Activated CD4-positive, alpha-beta T cell treated with anti-CD3 and anti-CD28 coated beads, Interleukin-2, amount 50 U/mL, for 48 hours (primary cell): ENCODE results near the gene ZNF385D.

ENCODE experiments used
- DNase-seq, 2 experiments: peaks; one replicate each; pipeline ENCODE4 v3.0.0-alpha.2; 2020

ZNF385D gene

GRCh38 chr3:21587894-21588293 is 163.1 kb downstream of the ZNF385D start:
- no peak for DNase-seq

DNA sequence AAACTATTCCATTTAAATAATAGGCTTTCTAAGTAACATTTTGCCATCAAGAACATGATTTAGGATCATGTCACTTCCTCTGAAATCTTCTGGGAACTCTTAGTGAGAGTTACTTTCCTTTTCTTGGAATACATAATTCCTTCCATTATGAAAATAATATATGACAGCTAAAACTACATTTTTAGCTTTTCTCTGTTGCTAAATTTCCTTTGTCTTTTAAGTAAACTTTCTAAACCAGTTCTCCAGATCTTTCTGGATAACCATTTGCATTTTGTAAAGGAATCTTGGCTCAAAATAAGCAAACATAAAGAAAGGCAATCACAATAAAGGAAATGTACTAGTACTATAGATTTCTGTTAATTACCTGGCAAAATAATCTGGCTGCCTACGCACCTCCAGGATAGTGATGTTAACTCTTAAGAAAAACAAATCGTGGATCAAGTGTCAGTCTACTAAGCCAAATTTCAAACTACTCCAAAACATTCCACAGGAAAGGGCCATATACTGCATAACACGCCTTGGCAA is 165.7 kb downstream of the ZNF385D start:
- DNase-seq: no peak

- DNase-seq: no peak
These were observed 177.7 kb downstream of the ZNF385D start for GRCh38 chr3:21573291-21573690.

DNA sequence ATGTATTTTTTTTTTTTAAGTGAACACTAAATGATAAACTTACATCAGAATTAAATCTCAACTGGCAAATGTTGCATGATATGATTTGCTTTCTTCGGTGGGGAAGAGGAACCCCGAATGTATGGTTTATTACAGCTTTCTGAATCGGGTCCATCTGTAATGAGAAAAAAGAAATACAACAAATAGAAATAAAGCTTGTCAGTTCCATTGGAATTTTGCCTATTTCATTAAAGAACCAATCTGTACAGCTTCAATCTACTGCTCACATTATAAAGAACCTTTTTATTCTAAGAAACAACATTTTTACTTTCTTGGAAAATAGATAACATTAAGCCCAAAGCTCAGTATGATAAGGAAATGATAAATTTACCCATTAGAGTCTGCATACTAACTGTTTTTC is 186.5 kb downstream of the ZNF385D start:
- DNase-seq: no peak

GRCh38 chr3:21562243-21562642 is 188.8 kb downstream of the ZNF385D start:
- DNase-seq: no peak

GRCh38 chr3:21561472-21561871 is 189.5 kb downstream of the ZNF385D start:
- DNase-seq: no peak

GRCh38 chr3:21551019-21551418 is 200.0 kb downstream of the ZNF385D start:
- no peak for DNase-seq

GRCh38 chr3:21544076-21544462 is 206.9 kb downstream of the ZNF385D start:
- DNase-seq: no peak

DNA sequence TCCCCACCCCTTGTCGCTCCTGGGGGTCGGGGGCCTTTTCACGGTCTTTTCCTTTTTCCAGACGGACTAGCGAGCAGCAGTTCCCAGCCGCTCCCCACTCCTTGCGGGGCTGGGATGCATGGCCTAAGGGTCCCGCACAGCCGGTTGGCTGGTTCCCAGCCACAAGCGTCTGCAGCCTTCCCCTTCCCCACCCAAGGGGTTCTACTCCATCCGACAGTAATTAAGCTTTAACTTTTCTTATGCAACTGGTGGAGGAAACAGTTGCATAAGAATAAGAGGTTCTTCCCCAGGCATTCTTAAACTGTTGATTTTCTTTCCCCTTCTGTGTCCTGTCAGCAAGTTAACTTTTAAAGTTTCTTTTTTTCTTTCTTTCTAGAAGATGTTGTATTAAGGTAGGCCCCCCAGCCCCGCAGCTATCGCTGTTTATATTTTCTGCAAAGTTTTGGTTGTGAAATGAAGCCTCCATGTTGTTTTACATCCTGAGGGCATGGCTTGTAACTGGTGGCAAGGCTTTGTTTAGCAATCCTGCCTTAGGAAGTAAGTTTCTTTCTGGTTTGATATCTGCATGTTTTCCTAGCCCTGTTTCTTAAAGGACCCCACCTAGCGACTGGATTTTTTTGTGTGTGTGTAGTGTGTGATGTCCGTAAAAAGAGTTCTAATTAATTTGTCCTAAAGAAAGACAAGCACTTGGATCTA is 207.5 kb downstream of the ZNF385D start:
- no peak for DNase-seq

GRCh38 chr3:21542656-21543379 is 208.2 kb downstream of the ZNF385D start:
- no peak for DNase-seq

GRCh38 chr3:21540265-21540664 is 210.7 kb downstream of the ZNF385D start:
- no peak for DNase-seq

DNA sequence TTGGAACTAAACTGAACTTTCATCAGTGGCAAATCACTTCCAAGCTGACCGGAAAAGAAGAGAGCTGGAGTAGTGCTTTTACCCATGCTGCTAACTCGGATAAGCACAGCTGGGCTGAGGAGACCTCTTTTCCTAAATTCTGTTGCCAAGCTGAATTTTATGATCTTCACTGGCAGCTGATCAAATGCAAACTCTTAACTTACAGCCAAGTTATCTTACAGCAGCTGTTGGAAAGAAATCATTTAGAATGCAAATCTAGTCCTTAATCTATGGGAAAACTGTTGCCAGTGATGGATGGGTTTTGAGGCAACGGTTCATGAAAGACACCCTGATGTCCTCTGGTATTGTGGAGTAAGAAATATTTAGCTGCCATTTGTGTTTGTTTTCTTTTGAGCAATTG is 216.5 kb downstream of the ZNF385D start:
- DNase-seq: no peak

DNA sequence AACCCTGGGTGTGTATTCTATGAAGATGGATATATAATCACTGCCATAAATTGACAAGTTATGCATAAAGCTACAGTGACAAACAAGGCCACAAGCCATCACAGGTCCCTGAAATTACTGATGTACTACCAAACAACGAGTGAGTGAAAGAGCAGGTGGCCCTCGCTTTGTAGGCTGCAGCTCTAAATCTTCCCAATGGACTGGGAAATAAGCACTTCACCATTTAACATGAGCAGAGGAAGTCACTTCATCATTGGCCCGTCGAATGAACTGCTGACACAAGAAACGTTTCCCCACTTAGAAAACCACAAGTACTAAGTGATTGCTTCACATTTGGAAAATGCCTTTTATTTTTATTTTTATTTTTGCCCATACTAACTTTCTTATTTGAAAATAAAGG is 218.0 kb downstream of the ZNF385D start:
- DNase-seq: no peak

GRCh38 chr3:21531909-21532308 is 219.1 kb downstream of the ZNF385D start:
- no peak for DNase-seq

DNA sequence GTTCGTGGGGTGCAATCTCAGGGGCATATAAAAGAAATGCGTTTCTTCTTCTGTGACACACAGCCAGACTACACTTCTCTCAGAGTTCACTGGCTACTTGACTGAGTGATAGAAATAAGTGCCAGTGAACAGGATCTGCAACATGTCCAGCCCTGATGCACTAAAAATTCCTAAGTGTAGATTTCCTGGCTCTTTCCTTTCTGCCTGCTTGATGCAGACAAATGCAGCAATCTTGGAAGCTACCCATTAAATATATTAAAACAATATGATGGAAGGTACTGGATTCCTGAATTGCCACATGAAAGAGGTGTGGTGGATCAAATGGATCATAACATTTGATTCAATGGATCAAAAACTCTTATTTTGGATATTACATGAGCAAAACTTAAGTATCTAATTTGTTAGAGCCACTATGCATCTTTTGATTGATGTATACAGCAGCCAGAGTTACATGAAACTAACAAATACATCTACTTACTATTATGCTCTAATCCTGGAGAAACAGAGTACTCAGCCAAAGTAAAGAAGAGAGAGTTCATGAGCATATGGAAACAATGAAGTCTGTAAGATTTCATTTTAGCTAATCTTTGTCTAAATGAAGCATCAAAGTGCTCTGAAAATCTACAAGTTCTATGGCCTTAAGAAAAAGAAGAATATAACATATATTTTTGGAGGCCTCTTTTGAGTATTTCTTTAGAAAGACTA is 222.6 kb downstream of the ZNF385D start:
- no peak for DNase-seq

DNA sequence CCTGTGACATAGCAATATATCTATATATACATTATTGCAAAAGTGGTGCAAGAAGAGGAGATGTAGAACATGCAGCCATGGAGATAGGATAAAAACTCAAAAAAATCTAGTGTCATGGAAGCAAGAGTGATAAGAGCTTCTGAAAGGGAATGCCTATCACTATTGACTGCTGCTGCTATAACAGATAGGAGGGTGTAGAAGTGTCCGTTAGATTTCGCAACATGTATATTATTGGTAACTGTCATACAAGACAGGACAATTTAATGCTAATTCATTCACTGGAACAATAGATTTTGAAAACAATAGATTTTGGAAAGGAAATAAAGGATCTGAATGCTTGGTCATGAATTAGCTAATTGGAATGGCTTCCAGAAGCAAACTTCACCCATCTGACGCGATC is 224.5 kb downstream of the ZNF385D start:
- DNase-seq: no peak

DNA sequence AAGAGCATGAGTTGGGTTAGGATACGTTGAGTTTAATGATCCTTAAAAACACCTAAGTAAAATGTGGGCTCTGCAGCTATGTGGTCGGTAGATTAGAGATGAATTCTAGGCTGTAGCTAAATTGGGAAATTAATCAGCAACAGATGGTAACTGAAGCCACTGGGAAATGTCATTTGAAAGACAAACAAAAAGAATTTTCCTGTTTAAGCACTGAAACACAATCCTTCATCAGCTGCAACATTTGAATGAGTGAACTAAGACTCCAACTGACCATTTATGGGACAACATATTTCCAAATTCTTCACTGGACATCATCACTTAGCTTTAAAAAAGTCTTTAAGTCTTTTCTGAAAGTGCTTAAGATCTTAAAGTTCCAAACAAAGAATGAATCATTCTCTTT is 226.9 kb downstream of the ZNF385D start:
- DNase-seq: no peak

DNA sequence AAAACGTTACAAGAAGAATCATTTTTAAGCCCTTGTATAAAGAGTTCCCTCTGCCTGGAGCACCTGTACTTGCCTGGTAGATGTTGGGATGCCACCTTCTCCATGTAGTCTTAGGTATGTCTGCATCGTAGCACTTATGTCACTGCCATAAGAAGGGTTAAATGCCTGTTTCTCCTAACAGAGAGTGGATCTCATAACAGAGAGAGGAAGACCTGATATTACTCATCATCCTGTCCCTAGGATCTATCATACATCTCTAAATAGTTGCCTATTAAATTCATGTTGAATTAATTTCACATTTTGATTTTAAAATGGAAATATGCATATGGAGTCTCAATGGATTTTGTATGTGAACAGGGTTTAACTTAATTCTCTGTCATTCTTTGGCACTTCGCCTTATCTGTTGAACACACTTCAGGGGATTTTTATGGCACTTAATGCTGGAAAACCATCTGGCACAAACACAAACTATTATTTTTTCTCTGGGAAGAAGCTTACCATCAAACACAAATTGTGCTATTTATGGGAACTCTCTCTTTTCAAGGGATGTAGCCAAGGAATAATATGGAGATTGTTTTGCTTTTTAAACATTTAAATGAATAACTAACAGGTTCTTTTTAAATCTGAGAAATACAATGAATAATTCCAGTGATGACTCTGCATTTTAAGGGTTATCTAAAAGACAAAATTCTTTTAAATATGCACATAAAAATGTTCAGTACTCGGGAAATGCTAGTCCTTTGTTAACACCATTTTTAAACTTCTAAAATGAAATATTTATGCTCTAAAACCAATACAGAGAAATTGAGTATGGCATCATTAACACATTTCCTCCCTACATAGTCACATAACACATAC is 230.7 kb downstream of the ZNF385D start:
- no peak for DNase-seq

- no peak for DNase-seq
These were observed 233.8 kb downstream of the ZNF385D start for GRCh38 chr3:21517184-21517583.

DNA sequence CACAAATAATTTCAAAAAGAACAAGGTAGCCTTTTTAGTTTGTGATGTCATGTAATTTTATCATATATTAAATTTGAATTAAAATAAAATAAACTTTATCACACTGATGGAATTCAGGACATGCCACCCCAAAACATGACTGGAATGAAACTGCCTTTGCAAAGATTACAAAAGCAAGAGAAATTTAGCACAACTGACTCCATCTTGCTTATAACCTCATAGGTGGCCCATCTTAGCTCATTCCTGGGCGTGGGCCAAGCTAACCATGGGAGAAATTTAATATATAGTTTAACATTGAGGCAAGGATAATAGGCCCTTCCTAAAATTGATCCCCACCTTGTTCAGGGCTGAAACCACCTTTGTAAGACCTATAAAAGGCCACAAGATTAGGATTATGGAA is 235.6 kb downstream of the ZNF385D start:
- no peak for DNase-seq

DNA sequence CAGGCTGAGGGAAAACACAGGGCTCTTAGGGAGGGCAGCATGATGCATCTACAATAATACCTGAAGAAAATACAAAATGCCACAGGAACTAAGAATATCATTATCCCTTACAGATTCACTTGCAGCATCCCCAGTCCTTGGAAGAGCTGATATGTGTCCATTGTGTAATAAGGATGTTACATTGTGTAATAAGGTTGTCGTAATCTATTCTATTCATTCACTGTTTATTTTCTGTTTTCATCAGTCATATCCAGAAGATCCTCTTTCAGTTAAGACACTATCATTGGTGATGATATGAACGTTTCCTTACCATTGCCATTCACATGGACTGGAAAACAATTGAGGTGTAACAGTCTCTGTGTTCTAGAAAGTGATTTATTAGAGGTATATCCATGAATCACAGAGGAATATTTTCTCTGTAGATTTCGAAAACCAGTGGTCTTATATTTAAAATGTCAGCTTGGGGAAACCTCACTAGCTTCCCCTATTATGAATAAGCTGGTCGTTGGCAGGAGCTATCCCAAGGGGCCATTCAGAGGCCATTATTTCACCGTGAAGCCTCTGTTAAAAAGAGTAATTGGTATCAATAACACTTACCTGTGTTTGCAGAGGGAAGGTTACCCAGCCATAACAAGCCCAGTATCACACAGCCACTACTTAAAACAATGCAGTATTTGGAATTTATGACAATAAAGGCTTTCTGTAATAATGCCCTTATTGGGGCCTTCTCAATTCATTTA is 241.1 kb downstream of the ZNF385D start:
- no peak for DNase-seq

GRCh38 chr3:21508246-21508645 is 242.8 kb downstream of the ZNF385D start:
- DNase-seq: no peak
